NCI-H187 treated with DMSO at 0.1 percent for 48 hours (cell line): Measurements from ENCODE around the gene ADGRL3.
"Not testable (repeated sequence)": the region's sequence is repeated elsewhere in the genome, so short reads cannot be mapped to it uniquely, and the experiment has no call there.

Source experiments
- DNase-seq: peaks from one replicate; lab custom pipeline; 2025; lab: John Stamatoyannopoulos, UW

ADGRL3 gene

GRCh38 chr4:61500883-61501282, 300.8 kb downstream of the ADGRL3 start:
- DNase-seq = no peak

- no peak for DNase-seq
These were observed 301.7 kb downstream of the ADGRL3 start for GRCh38 chr4:61501812-61502211.

- DNase-seq = no peak
These were observed 305.9 kb downstream of the ADGRL3 start for GRCh38 chr4:61505773-61506685.

- no peak for DNase-seq
These were observed 307.0 kb downstream of the ADGRL3 start for GRCh38 chr4:61507091-61507490.

- not testable (repeated sequence) for DNase-seq
These were observed 309.7 kb downstream of the ADGRL3 start for GRCh38 chr4:61509721-61510241.

GRCh38 chr4:61511716-61512488, 311.8 kb downstream of the ADGRL3 start:
- no peak for DNase-seq

- DNase-seq = no peak
These were observed 314.9 kb downstream of the ADGRL3 start for GRCh38 chr4:61514991-61515390.

- DNase-seq = no peak
These were observed 317.0 kb downstream of the ADGRL3 start for GRCh38 chr4:61517144-61517543.

- no peak for DNase-seq
These were observed 320.0 kb downstream of the ADGRL3 start for GRCh38 chr4:61520166-61520565.

- no peak for DNase-seq
These were observed 320.6 kb downstream of the ADGRL3 start for GRCh38 chr4:61520681-61521160.

GRCh38 chr4:61521451-61521850, 321.3 kb downstream of the ADGRL3 start:
- no peak for DNase-seq

- no peak for DNase-seq
These were observed 322.2 kb downstream of the ADGRL3 start for GRCh38 chr4:61522312-61522711.

- no peak for DNase-seq
These were observed 327.8 kb downstream of the ADGRL3 start for GRCh38 chr4:61527888-61528287.

GRCh38 chr4:61528595-61528994, 328.5 kb downstream of the ADGRL3 start:
- DNase-seq = no peak

- DNase-seq = peak; percentile 28
These were observed 331.1 kb downstream of the ADGRL3 start for GRCh38 chr4:61531188-61531587.

- peak; percentile 12 for DNase-seq
These were observed 332.3 kb downstream of the ADGRL3 start for GRCh38 chr4:61532336-61533000.

GRCh38 chr4:61533140-61533539, 333.0 kb downstream of the ADGRL3 start:
- DNase-seq = no peak

- no peak for DNase-seq
These were observed 340.8 kb downstream of the ADGRL3 start for GRCh38 chr4:61540944-61541343.

- no peak for DNase-seq
These were observed 341.3 kb downstream of the ADGRL3 start for GRCh38 chr4:61541459-61541858.

GRCh38 chr4:61543976-61544375, 343.9 kb downstream of the ADGRL3 start:
- DNase-seq = no peak

- no peak for DNase-seq
These were observed 345.9 kb downstream of the ADGRL3 start for GRCh38 chr4:61545902-61546480.

GRCh38 chr4:61549336-61549735, 349.2 kb downstream of the ADGRL3 start:
- DNase-seq = no peak
